ENCODE results near the gene CACNA2D4. TPM values are rescaled to one million over a fixed set of nuclear protein-coding genes. Genes with fewer than 3 reads are reported as not detected.
A peak's percentile ranks its signal among the peaks of the same experiment; 100 is the strongest.

CACNA2D4 gene
- total and polyA plus RNA-seq, 2 of the 13 experiments (the other 11 are each of a cell fraction or from before 2014, with no cell fraction given), result 14.2 to 136 TPM

DNA sequence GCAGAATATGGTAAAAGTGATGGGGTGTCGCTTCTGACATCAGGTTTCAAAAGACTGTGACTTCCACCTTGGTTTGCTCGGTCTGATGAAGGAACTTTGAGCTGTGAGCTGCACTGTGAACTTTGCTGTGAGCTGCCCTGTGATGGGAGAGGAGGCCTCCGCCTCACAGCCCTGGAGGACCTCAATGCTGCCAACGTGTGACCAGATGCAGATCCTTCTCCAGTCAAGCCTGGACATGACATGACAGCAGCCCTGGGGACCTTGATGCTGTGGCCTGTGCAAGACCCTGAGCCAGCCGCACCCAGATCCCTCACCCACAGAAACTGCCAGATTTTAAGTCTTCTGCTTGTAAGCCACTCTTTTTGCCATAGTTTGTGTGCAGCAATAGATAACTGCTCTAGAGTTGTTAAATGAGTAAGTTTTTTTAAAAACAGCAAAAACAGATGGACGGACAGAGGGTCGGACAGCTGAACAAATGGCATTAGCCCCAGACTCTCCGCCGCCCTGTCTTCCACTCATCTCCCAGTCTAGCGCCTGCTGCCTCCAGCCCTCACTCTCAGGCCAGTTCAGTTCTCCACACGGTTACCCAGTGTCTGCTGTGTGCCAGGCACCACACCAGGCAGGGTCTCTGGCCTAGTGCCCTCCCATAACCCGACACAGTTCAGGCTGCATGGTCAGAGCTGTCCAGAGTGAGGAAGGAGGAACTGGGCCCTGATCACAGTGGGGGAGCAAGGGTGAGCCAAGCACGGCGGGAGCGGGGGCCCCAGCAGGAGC is 111.2 kb downstream of the CACNA2D4 start (continued):
- TF ChIP-seq, protein P1, sequence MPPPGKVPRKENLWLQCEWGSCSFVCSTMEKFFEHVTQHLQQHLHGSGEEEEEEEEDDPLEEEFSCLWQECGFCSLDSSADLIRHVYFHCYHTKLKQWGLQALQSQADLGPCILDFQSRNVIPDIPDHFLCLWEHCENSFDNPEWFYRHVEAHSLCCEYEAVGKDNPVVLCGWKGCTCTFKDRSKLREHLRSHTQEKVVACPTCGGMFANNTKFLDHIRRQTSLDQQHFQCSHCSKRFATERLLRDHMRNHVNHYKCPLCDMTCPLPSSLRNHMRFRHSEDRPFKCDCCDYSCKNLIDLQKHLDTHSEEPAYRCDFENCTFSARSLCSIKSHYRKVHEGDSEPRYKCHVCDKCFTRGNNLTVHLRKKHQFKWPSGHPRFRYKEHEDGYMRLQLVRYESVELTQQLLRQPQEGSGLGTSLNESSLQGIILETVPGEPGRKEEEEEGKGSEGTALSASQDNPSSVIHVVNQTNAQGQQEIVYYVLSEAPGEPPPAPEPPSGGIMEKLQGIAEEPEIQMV (CRISPR knock-in tag; IDR thresholded peaks at IDR 0.05; ENCODE audit: low read depth), result no peak
- TF ChIP-seq ZNF747 (CRISPR knock-in tag; IDR thresholded peaks at IDR 0.05; ENCODE audit: borderline replicate concordance) (no peak), KLF16 (CRISPR knock-in tag; IDR thresholded peaks at IDR 0.05) (no peak), NR2F6 (IDR thresholded peaks at IDR 0.05) (no peak), NR2F6 (CRISPR knock-in tag; IDR thresholded peaks at IDR 0.05) (peak; percentile 30; the same call in 1 of the 2 replicates), ELF3 (CRISPR knock-in tag; IDR thresholded peaks at IDR 0.05) (peak; percentile 33; the same call in 1 of the 2 replicates), KDM3A (CRISPR knock-in tag; IDR thresholded peaks at IDR 0.05; ENCODE audit: low read depth) (no peak), HOXA3 (CRISPR knock-in tag; IDR thresholded peaks at IDR 0.05) (peak; percentile 42; the same call in 1 of the 2 replicates), PTBP1 (IDR thresholded peaks at IDR 0.05; ENCODE audit: low read depth, low read length, poor library complexity, severe bottlenecking) (no peak), ZMYM3 (CRISPR knock-in tag; IDR thresholded peaks at IDR 0.05) (0 out of 2 replicates have a peak, but pooled peaks have one; percentile 34), ZNF468 (CRISPR knock-in tag; IDR thresholded peaks at IDR 0.05) (no peak), GATAD2A (CRISPR knock-in tag; IDR thresholded peaks at IDR 0.05) (peak; percentile 55), ZNF232 (CRISPR knock-in tag; IDR thresholded peaks at IDR 0.05; ENCODE audit: borderline replicate concordance) (peak; percentile 47; the same call in 1 of the 2 replicates), ZNF598 (CRISPR knock-in tag; IDR thresholded peaks at IDR 0.05; ENCODE audit: borderline replicate concordance) (no peak), HNF4G (IDR thresholded peaks at IDR 0.05; ENCODE audit: borderline replicate concordance, low read depth, low read length) (peak; percentile 74), HNF4G (CRISPR knock-in tag; IDR thresholded peaks at IDR 0.05; ENCODE audit: borderline replicate concordance, low read depth) (no peak; the same call in 1 of the 2 replicates), ZNF331 (CRISPR knock-in tag; IDR thresholded peaks at IDR 0.05) (peak; percentile 18; the same call in 1 of the 2 replicates), ZNF121 (CRISPR knock-in tag; IDR thresholded peaks at IDR 0.05) (peak; percentile 98), SRSF4 (IDR thresholded peaks at IDR 0.05; ENCODE audit: low read depth, low read length, poor library complexity, severe bottlenecking) (no peak), KMT2B (CRISPR knock-in tag; IDR thresholded peaks at IDR 0.05) (no peak)
- TF ChIP-seq, protein P2, sequence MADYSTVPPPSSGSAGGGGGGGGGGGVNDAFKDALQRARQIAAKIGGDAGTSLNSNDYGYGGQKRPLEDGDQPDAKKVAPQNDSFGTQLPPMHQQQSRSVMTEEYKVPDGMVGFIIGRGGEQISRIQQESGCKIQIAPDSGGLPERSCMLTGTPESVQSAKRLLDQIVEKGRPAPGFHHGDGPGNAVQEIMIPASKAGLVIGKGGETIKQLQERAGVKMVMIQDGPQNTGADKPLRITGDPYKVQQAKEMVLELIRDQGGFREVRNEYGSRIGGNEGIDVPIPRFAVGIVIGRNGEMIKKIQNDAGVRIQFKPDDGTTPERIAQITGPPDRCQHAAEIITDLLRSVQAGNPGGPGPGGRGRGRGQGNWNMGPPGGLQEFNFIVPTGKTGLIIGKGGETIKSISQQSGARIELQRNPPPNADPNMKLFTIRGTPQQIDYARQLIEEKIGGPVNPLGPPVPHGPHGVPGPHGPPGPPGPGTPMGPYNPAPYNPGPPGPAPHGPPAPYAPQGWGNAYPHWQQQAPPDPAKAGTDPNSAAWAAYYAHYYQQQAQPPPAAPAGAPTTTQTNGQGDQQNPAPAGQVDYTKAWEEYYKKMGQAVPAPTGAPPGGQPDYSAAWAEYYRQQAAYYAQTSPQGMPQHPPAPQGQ (CRISPR knock-in tag; IDR thresholded peaks at IDR 0.05; ENCODE audit: borderline replicate concordance), result no peak
- TF ChIP-seq, protein P3, sequence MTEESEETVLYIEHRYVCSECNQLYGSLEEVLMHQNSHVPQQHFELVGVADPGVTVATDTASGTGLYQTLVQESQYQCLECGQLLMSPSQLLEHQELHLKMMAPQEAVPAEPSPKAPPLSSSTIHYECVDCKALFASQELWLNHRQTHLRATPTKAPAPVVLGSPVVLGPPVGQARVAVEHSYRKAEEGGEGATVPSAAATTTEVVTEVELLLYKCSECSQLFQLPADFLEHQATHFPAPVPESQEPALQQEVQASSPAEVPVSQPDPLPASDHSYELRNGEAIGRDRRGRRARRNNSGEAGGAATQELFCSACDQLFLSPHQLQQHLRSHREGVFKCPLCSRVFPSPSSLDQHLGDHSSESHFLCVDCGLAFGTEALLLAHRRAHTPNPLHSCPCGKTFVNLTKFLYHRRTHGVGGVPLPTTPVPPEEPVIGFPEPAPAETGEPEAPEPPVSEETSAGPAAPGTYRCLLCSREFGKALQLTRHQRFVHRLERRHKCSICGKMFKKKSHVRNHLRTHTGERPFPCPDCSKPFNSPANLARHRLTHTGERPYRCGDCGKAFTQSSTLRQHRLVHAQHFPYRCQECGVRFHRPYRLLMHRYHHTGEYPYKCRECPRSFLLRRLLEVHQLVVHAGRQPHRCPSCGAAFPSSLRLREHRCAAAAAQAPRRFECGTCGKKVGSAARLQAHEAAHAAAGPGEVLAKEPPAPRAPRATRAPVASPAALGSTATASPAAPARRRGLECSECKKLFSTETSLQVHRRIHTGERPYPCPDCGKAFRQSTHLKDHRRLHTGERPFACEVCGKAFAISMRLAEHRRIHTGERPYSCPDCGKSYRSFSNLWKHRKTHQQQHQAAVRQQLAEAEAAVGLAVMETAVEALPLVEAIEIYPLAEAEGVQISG (CRISPR knock-in tag; IDR thresholded peaks at IDR 0.05), result no peak
- TF ChIP-seq, protein P4, sequence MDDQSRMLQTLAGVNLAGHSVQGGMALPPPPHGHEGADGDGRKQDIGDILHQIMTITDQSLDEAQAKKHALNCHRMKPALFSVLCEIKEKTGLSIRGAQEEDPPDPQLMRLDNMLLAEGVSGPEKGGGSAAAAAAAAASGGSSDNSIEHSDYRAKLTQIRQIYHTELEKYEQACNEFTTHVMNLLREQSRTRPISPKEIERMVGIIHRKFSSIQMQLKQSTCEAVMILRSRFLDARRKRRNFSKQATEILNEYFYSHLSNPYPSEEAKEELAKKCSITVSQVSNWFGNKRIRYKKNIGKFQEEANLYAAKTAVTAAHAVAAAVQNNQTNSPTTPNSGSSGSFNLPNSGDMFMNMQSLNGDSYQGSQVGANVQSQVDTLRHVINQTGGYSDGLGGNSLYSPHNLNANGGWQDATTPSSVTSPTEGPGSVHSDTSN (CRISPR knock-in tag; IDR thresholded peaks at IDR 0.05; ENCODE audit: borderline replicate concordance), result no peak
